OCI-LY7 (cell line): ENCODE results near the gene PRIM1.

ENCODE experiments used
- CTCF ChIP-seq: fragments of 200-600 bp; sonication (generic); conservative IDR thresholded peaks from 2 replicates; pipeline ENCODE4 v1.5.1; 2014; ENCODE audit warnings: mild to moderate bottlenecking, antibody characterized with exemption, low read length, moderate library complexity, mixed read lengths
- EZH2phosphoT487 ChIP-seq: fragments of 200-600 bp; sonication (generic); IDR thresholded peaks from 2 replicates; pipeline ENCODE4 v1.6.1; 2018; ENCODE audit warnings: low read depth, borderline replicate concordance, mild to moderate bottlenecking, mixed run types, antibody characterized with exemption, low read length, moderate library complexity, mixed read lengths

- TF ChIP-seq CTCF = no peak
- no peak for TF ChIP-seq EZH2phosphoT487
Measured at GRCh38 chr12:56728139-56728861, 23.8 kb downstream of the PRIM1 start.
